KBM-7 (cell line): ENCODE measurements around the gene ACE.
A peak's percentile ranks its signal among the peaks of the same experiment; 100 is the strongest.
"Not testable (repeated sequence)": the region's sequence is repeated elsewhere in the genome, so short reads cannot be mapped to it uniquely, and the experiment has no call there.

Experiments
- DNase-seq: peaks from one replicate; pipeline ENCODE4 v3.0.0-alpha.2; 2015
- in situ Hi-C: fragments of 300-500 bp; cut with MboI; formaldehyde crosslinking; loops from 2 replicates; pipeline ENCODE4 v1.14.3; 2020; ENCODE audit warnings: low sequenced_read_pairs, low pct_unique_long_range_greater_than_20kb, mixed read lengths

The ACE gene

GRCh38 chr17:63458478-63458877 lies 18.4 kb upstream of the ACE start:
- in situ Hi-C loops, result no loop called here
- DNase-seq, result no peak

DNA sequence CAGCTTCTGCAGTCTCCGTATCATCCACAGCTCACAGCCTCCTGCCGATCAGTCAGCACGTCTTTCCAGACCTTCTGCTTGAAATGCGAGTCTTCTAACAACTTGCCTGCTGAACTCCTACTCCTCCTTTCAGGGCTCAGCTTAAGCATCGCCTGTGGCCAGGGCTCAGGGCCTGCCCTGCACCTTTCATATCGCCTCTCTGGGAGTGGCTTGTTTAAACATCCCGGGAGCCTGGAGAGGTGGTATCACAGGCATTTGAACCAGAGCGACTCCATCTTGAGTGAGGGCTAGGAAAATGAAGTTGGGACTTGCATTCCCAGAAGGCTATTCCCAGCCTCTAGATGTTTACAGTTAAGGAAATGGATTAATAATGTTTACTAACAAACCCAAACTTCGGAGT lies 16.8 kb upstream of the ACE start:
- no peak for DNase-seq
- in situ Hi-C loops, result no loop called here

- in situ Hi-C loops, result no loop called here
- no peak for DNase-seq
Observed at GRCh38 chr17:63463771-63464170, 13.1 kb upstream of the ACE start.

- DNase-seq, result no peak
- in situ Hi-C loops, result no loop called here
Observed at GRCh38 chr17:63464691-63465236, 12.1 kb upstream of the ACE start.

- in situ Hi-C loops, DNase-seq: not testable (repeated sequence)
Observed at GRCh38 chr17:63468099-63468498, 8.8 kb upstream of the ACE start.

DNA sequence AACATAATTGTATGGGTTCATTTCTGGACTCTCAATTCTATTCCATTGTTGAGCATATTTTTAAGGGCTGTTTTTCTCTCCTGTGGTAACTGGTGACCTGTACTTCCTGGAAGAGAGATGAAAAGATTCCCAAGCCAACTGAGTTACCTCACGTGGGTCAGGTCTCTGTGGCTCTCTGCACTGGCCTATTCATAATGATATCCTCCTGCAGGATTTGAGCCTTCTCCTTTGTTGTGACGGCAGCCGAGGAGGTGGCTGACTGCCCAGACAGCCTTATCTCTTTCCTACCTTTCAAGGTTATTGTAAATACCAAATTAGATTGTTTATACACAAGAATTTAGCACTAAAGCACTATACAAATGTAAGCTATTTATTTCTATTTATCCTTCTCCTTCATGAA lies 2.7 kb upstream of the ACE start:
- no peak for DNase-seq

DNA sequence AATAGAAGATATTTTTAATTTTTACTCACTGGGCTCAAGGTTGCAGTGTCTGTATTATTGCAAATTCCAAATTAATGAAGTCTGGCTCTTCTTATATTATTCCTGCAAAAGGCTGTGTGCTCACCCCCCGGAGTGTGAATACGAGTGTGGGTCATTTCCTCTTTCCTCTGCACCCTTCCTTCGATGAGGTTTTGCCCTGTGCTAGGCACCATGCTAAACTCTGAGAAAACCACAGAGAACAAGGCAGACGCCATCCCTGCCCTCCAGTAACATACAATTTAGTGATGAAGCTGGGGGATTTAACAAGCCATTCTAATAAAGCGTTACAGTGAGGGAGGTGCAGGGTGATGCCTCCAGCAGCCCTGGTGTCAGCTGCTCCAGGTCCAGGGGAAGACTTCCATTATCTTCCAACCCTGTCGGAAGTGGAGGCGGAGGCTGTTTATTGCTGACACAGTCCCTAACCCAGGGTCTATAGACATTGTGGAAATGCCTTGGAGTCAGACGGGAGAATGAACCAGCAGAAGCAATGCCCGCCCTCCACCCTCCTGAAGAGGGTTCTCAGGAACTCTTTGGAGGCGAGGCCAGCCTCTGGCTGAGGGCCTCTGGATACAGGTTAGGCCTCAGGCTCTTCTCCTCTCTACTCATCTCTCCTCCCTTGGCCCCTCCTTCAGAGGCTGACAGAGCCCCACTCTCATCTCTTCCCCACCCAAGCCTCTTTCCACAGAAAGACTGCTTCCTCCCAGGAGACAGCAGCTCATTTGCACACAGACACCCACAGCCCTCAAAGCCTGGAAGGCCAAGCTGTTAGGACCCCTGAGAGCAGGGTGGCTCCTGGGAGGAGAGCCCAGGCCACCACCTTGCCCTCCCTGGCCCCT lies 2.0 kb upstream of the ACE start:
- in situ Hi-C loops, result no loop called here
- no peak for DNase-seq

More for the DNA sequence above, 2.7 kb upstream of the ACE start:
- in situ Hi-C loops, result no loop called here

DNA sequence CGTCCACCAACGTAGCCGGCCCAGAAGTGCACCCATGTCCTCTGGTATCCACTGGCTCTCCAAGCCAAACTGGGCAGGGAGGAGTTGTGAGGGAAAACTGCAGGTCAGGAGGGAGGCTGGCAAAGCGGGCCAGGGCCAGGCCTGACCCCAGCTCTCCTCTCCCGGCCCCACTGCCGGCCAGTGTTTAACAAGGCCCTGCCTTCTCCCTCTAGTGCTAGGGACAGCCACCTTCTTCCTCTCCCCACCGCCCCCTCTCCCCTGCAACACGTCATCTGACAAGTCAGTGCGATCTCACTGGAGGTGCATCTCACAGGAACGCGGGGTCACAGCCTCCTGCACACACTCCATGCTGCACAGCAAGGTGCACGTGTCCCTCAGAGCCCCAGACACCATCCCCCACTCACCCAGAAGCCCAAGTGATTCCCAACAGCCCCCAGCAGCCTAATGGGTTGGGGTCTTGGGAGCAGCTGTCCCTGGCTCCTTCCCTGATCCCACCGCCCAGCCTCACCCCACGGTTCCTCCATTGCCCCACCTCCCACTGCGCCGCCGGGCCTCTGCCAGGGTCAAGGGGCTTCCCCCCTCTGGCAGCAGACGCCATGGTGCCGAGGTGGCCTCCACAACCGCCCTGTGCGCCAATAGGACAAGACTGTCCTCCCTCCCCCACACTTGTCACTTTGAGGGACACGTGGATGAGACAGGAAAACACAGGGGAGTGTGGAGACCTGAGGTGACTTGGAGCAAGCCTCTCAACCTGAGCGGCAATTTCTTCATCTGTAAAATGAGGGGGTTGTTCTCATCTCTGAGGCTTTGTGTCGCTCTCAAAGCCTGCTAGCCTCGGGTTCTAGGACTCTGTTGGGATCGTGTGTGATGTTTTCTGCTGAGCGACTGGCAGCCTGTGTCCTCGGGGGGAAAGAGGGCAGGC lies 1.1 kb upstream of the ACE start:
- no peak for DNase-seq
- in situ Hi-C loops, result no loop called here

DNA sequence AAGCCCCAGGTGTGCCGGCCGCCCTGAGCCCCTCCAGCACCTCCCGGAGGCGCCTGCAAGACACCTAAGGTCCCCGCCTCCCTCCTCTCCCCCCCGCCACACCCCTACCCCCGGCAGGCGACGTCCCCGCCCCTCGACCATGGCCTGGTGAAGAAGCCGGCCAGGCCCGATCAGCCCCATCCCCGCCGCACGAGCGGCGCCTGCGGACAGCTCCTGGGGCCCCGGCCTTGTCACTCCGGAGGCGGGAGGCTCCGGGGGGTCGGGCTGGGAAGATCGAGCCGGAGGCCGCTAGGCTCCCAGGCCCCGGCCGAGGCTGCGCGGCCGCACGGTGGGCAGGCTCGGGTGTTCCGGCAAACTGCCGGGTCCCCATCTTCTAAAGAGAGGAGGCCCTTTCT lies 405 bp upstream of the ACE start:
- DNase-seq, result no peak
- in situ Hi-C loops, result no loop called here

DNA sequence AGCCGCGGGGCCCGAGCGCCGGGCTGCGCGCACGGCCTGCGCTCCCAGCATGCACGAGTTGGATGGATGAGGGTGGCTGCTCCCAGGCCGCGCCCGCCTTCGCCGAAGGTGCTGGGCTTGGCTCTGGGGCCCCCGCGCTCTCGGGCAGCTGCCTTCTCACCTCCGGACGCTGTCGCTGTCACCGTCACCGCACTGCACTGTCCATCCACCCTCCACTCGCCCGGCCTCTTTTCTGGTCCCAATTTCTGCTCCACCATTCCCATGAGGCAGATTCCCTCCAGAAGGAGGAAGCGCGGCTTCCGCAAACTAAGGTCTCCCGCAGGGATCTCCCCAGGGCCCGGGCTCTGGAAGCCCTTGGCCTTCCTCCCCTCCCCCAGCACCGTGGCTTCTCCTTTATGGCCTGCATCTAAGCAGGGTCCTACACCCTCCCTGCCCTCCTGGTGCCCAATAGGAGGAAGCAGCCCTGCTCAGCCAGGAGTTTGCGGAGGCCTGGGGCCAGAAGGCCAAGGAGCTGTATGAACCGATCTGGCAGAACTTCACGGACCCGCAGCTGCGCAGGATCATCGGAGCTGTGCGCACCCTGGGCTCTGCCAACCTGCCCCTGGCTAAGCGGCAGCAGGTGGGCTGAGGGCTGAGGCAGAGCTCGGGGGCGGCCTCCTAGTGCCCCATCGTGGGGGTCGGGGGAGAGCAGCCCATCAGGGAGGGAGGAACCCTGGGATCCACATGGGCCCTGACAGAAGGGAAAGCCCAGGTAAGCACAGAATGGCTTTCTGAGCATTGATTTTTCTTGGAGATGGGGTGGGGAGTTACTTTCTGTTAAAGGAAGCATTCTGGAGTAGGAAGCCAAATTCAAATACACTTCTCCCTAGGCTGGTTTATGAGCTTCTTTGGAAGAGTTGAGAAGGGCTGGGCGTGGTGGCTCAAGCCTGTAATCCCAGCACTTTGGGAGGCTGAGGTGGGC lies 899 bp downstream of the ACE start:
- peak; percentile 51 for DNase-seq
- in situ Hi-C loops, result no loop called here

- peak; percentile 85 for DNase-seq
- in situ Hi-C loops, result no loop called here
Observed at GRCh38 chr17:63478814-63479494, 2.1 kb downstream of the ACE start.

DNA sequence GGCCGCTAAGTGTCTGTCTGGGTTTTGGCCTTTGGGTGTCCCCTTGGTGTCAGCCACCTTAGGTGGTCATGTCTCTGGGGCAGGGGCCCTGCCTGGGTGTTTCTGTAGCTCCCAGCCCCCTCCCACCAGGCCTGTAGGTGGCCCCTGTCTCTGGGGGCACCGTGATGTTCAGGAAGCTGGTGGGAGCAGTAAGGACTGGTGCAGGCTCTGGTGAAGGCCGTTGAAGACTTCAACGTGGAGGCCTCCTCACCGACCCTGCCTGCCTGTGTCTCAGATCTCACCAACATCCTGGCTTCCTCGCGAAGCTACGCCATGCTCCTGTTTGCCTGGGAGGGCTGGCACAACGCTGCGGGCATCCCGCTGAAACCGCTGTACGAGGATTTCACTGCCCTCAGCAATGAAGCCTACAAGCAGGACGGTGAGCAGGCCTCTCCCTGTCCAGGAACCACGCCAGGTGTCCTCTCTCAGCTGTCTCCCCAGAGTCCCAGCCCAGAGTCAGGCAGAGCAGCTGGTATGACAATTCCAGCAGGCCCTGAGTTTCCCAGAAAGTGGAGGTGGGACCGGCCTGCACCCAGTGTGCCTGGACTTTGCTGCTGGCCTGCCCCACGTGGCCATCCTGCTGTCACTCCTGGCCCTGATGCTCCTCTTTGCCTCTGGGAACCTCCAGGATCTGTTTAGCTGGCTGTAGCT lies 2.8 kb downstream of the ACE start:
- in situ Hi-C loops, result no loop called here
- DNase-seq, result no peak

GRCh38 chr17:63480192-63480784 lies 3.4 kb downstream of the ACE start:
- no peak for DNase-seq
- in situ Hi-C loops, result no loop called here

DNA sequence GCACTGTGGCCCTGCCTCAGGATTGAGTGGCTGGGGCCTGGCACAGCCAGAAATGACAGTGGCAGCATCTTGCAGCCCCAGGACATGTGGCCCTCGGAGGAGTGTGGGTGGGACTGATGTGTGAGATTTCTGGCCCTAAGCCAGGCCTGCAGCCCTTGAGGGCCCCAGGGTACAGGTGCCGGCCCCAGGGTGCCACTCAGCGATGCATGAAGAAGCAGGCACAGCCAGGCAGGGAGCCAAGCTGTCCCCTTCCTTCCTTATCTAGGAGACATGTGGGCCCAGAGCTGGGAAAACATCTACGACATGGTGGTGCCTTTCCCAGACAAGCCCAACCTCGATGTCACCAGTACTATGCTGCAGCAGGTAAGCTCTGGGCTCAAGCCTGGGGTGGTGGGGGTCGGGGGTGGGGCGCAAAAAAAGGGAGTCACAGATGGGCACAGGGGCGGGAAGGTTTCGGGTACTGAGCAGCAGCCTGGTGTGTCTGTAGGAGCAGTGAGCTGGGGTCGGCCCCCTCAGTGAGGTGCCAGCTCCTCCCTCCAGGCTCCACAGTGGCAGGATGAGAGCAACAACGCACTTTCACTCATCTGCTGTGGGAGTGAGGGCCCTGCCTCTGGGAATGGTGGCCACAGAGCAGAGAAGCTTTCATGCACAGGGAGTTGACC lies 4.1 kb downstream of the ACE start:
- in situ Hi-C loops, result no loop called here
- DNase-seq, result no peak

- in situ Hi-C loops, result no loop called here
- no peak for DNase-seq
Observed at GRCh38 chr17:63481488-63481870, 4.6 kb downstream of the ACE start.

- no peak for DNase-seq
- in situ Hi-C loops, result no loop called here
Observed at GRCh38 chr17:63482509-63482908, 5.6 kb downstream of the ACE start.

- in situ Hi-C loops, result no loop called here
- no peak for DNase-seq
Observed at GRCh38 chr17:63483038-63483437, 6.2 kb downstream of the ACE start.
